Limb (tissue), 2 donors: ENCODE results near the gene MRFAP1.
"Not testable (repeated sequence)": the region's sequence is repeated elsewhere in the genome, so short reads cannot be mapped to it uniquely, and the experiment has no call there.

Experiments used
- DNase-seq, 2 donors: peaks; one replicate each; pipeline ENCODE4 v3.0.0-alpha.2; 2016; ENCODE audit errors: extremely low spot score in 2 of 2

Gene MRFAP1

GRCh38 chr4:6610856-6611430, 29.5 kb upstream of the MRFAP1 start:
- DNase-seq = no peak

- no peak for DNase-seq
These were observed 27.4 kb upstream of the MRFAP1 start for GRCh38 chr4:6612961-6613675.

GRCh38 chr4:6613676-6614651, 26.5 kb upstream of the MRFAP1 start:
- no peak for DNase-seq

- DNase-seq = no peak
These were observed 25.7 kb upstream of the MRFAP1 start for GRCh38 chr4:6614701-6615230.

- no peak for DNase-seq
These were observed 24.1 kb upstream of the MRFAP1 start for GRCh38 chr4:6616087-6616995.

GRCh38 chr4:6617246-6617645, 23.2 kb upstream of the MRFAP1 start:
- DNase-seq = no peak

GRCh38 chr4:6618386-6619115, 21.9 kb upstream of the MRFAP1 start:
- DNase-seq = no peak

- no peak for DNase-seq
These were observed 21.4 kb upstream of the MRFAP1 start for GRCh38 chr4:6619116-6619465.

GRCh38 chr4:6619466-6620255, 20.8 kb upstream of the MRFAP1 start:
- DNase-seq = no peak

GRCh38 chr4:6620296-6620695, 20.2 kb upstream of the MRFAP1 start:
- no peak for DNase-seq

- no peak for DNase-seq
These were observed 19.5 kb upstream of the MRFAP1 start for GRCh38 chr4:6620891-6621555.

GRCh38 chr4:6621556-6621927, 18.9 kb upstream of the MRFAP1 start:
- DNase-seq = no peak

- no peak for DNase-seq
These were observed 17.7 kb upstream of the MRFAP1 start for GRCh38 chr4:6622744-6623143.

- no peak for DNase-seq
These were observed 15.2 kb upstream of the MRFAP1 start for GRCh38 chr4:6625256-6625655.

GRCh38 chr4:6626066-6626465, 14.4 kb upstream of the MRFAP1 start:
- no peak for DNase-seq

- no peak for DNase-seq
These were observed 12.7 kb upstream of the MRFAP1 start for GRCh38 chr4:6627832-6628231.

GRCh38 chr4:6628484-6628883, 12.0 kb upstream of the MRFAP1 start:
- not testable (repeated sequence) for DNase-seq

- no peak for DNase-seq
These were observed 8.4 kb upstream of the MRFAP1 start for GRCh38 chr4:6632125-6632524.
